Hepatocyte (in vitro differentiated cells): ENCODE results near the gene B3GNT9. TPM values are rescaled to one million over a fixed set of nuclear protein-coding genes. Genes with fewer than 3 reads are reported as not detected.
A peak's percentile ranks its signal among the peaks of the same experiment; 100 is the strongest.

Experiments used
- DNase-seq: peaks from one replicate; pipeline ENCODE4 v3.0.0-alpha.2; 2016; ENCODE audit warnings: low spot score
- H2AFZ ChIP-seq: fragments of 200-600 bp; sonication (generic); 2 replicates; pipeline ENCODE4 v1.6.0; 2016; ENCODE audit warnings: antibody characterized with exemption, mild to moderate bottlenecking
- H3K27ac ChIP-seq: fragments of 200-600 bp; sonication (generic); 2 replicates; pipeline ENCODE4 v1.5.1; 2016; ENCODE audit warnings: mild to moderate bottlenecking
- H3K27me3 ChIP-seq: fragments of 200-600 bp; sonication (generic); 2 replicates; pipeline ENCODE4 v1.6.1; 2016
- H3K36me3 ChIP-seq: fragments of 200-600 bp; sonication (generic); replicated peaks from 2 replicates; pipeline ENCODE4 v1.5.1; 2016; ENCODE audit warnings: low read depth; ENCODE audit not compliant: insufficient read depth
- H3K4me1 ChIP-seq: fragments of 200-600 bp; sonication (generic); 2 replicates; pipeline ENCODE4 v1.5.1; 2016; ENCODE audit warnings: mild to moderate bottlenecking, moderate library complexity; ENCODE audit not compliant: insufficient read depth
- H3K4me2 ChIP-seq: fragments of 200-600 bp; sonication (generic); 2 replicates; pipeline ENCODE4 v1.6.0; 2016
- H3K4me3 ChIP-seq: fragments of 200-600 bp; sonication (generic); 2 replicates; pipeline ENCODE4 v1.5.1; 2016; ENCODE audit warnings: mild to moderate bottlenecking
- H3K79me2 ChIP-seq: fragments of 200-600 bp; sonication (generic); 2 replicates; pipeline ENCODE4 v1.6.0; 2017; ENCODE audit warnings: mild to moderate bottlenecking
- H3K9me2 ChIP-seq: fragments of 200-600 bp; sonication (generic); replicated peaks from 2 replicates; pipeline ENCODE4 v1.6.0; 2017; ENCODE audit warnings: mild to moderate bottlenecking; ENCODE audit not compliant: insufficient read depth
- H3K9me3 ChIP-seq: fragments of 200-600 bp; sonication (generic); 2 replicates; pipeline ENCODE4 v1.5.1; 2016; ENCODE audit warnings: low read depth, mild to moderate bottlenecking
- H4K20me1 ChIP-seq: fragments of 200-600 bp; sonication (generic); 2 replicates; pipeline ENCODE4 v1.6.0; 2016; ENCODE audit warnings: mild to moderate bottlenecking; ENCODE audit not compliant: insufficient read depth, poor library complexity, severe bottlenecking
- EZH2 ChIP-seq: fragments of 200-600 bp; sonication (generic); IDR thresholded peaks from 2 replicates; pipeline ENCODE4 v1.6.1; 2016; ENCODE audit warnings: antibody characterized with exemption, mild to moderate bottlenecking, borderline replicate concordance
- EZH2phosphoT487 ChIP-seq: fragments of 200-600 bp; sonication (generic); IDR thresholded peaks from one replicate; pipeline ENCODE4 v1.6.1; 2018; ENCODE audit warnings: antibody characterized with exemption, mild to moderate bottlenecking, low read depth, moderate library complexity; ENCODE audit not compliant: unreplicated experiment, severe bottlenecking
- WGBS: methylation state at CpG from one replicate; pipeline ENCODE4 v1.1.6; 2016; ENCODE audit warnings: low lambda C conversion rate; ENCODE audit errors: missing lambda C conversion rate; 5-methylcytosine and 5-hydroxymethylcytosine counted together
- polyA plus RNA-seq: library from polyadenylated mRNA; unstranded; fragments of >200 nt; fragmentation: Nextera tagmentation; extraction: Ambion mirVana; gene quantifications from 2 replicates; pipeline ENCODE4 v1.2.1, GENCODE V29; 2016
- total RNA-seq: library from RNA; depleted of rRNA; stranded (reverse); fragments of >200 nt; gene quantifications from 2 replicates; pipeline ENCODE4 v1.2.3, GENCODE V29; 2014
- TF ChIP-seq, protein P1 (sequence below): fragments of 200-600 bp; sonication (generic); IDR thresholded peaks from 2 replicates; pipeline ENCODE4 v1.5.1; 2016; ENCODE audit warnings: antibody characterized with exemption, mild to moderate bottlenecking; ENCODE audit not compliant: poor library complexity

B3GNT9 gene
- total and polyA plus RNA-seq, 2 experiments from 2014 or later: 34.5 to 44.2 TPM

DNA sequence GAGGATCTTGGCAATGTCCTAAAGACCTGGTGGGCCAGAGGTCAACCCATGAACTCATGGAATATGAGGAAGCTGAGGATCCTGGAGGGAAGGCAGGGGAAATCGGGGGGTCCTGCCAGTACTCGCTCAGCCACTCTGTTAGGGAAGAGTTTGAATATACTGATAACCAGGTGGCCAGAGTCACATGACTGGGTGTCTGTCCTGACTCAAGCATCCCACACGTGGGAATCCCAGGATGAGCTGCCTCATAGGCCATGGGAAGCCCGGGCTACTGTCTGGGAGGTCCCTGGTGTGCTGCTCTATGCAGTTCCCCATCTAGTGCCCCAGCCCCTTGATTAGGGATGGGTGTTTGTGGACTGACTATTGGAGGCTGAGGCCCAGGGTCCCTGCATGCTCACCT lies 37.5 kb upstream of the B3GNT9 start:
- Histone ChIP-seq H3K9me3 (no peaks in the 10 kb centered on the region), H3K4me2 (no peak overlapping the region), H3K4me1 (peaks cover 13% of the 10 kb centered on the region), H3K27ac (no peak overlapping the region), H3K9me2 (no peaks in the 10 kb centered on the region), H3K4me3 (no peak overlapping the region), H3K79me2 (peaks cover 13% of the 10 kb centered on the region), H4K20me1 (no peaks in the 10 kb centered on the region), H3K36me3 (no peaks in the 10 kb centered on the region), H2AFZ (no peak overlapping the region), H3K27me3 (no peaks in the 10 kb centered on the region)
- 71% methylated on average over 4 of the region's 4 CpGs for WGBS
- no peak for DNase-seq
- TF ChIP-seq EZH2phosphoT487 (no peak), EZH2 (no peak)
- TF ChIP-seq, protein P1, sequence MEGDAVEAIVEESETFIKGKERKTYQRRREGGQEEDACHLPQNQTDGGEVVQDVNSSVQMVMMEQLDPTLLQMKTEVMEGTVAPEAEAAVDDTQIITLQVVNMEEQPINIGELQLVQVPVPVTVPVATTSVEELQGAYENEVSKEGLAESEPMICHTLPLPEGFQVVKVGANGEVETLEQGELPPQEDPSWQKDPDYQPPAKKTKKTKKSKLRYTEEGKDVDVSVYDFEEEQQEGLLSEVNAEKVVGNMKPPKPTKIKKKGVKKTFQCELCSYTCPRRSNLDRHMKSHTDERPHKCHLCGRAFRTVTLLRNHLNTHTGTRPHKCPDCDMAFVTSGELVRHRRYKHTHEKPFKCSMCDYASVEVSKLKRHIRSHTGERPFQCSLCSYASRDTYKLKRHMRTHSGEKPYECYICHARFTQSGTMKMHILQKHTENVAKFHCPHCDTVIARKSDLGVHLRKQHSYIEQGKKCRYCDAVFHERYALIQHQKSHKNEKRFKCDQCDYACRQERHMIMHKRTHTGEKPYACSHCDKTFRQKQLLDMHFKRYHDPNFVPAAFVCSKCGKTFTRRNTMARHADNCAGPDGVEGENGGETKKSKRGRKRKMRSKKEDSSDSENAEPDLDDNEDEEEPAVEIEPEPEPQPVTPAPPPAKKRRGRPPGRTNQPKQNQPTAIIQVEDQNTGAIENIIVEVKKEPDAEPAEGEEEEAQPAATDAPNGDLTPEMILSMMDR: no peak

DNA sequence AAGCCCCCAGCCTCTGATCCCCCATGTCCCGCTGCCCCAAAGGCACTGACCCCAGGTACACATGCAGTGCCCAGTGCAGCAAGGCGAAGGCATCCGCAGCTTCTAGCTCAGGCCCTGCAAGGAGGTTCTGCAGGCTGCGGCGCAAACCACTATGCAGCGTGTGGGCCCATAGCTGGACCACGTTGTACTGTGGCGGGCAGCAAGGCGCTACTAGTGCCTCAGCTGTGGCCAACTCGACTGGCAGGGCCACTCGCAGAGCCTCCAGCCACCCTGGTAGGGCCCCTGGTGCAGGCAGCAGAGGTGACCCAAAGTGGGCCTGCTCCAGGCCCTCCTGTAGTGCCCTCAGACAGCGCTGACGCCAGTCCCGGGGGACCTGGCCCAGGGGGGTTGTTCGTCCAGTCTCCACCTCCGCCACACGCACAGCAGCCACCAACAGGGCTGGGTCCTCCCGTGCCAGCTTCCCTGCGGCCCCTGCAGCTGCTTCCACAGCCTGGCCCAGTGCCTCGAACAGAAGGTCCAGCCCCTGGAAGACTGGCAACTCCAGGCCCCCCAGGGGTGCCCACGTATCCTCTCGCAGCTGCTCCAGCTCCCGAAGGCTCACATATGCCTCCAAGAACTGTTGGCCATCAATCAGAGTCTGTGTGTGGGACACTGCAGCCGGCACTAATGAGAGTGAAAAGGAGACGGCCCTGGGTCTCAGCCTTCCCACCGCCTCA lies 36.5 kb upstream of the B3GNT9 start:
- Histone ChIP-seq H3K4me2 (no peak overlapping the region), H3K27ac (no peak overlapping the region), H4K20me1 (no peaks in the 10 kb centered on the region), H3K27me3 (no peaks in the 10 kb centered on the region), H3K4me3 (no peak overlapping the region), H3K4me1 (peaks cover 11% of the 10 kb centered on the region), H2AFZ (no peak overlapping the region), H3K9me3 (no peaks in the 10 kb centered on the region), H3K79me2 (peaks cover 12% of the 10 kb centered on the region), H3K36me3 (no peaks in the 10 kb centered on the region), H3K9me2 (no peaks in the 10 kb centered on the region)
- DNase-seq: no peak
- 93% methylated on average over 26 of the region's 26 CpGs for WGBS
- no peak for TF ChIP-seq EZH2phosphoT487
- TF ChIP-seq, protein P1: no peak

DNA sequence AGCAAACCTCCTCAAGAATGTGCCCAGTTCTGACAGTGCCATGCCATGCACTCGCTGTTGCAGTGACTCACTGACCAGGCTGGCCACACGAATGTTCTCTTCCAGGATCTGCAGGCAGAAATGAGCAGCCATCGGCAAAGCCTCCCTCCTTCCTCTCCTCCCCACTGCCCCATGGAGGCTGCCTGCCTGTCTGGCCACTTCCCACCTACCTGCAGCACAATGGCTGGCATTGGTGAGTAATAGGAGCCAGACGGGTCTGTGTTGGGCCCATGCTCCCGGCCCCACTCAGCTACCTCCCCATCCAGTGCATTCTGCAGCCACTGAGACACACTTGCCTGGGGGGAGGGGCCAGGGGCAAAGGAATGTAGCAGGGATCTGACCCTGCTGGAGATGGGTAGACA lies 35.8 kb upstream of the B3GNT9 start:
- no peak for DNase-seq
- Histone ChIP-seq H3K36me3 (no peaks in the 10 kb centered on the region), H3K9me3 (no peaks in the 10 kb centered on the region), H4K20me1 (no peaks in the 10 kb centered on the region), H3K4me1 (peaks cover 11% of the 10 kb centered on the region), H3K27me3 (no peaks in the 10 kb centered on the region), H2AFZ (no peak overlapping the region), H3K79me2 (peaks cover 12% of the 10 kb centered on the region), H3K27ac (no peak overlapping the region), H3K4me3 (no peak overlapping the region), H3K9me2 (no peaks in the 10 kb centered on the region), H3K4me2 (no peak overlapping the region)
- 33% methylated on average over 5 of the region's 5 CpGs for WGBS
- TF ChIP-seq EZH2 (no peak), EZH2phosphoT487 (no peak)
- TF ChIP-seq, protein P1: no peak

DNA sequence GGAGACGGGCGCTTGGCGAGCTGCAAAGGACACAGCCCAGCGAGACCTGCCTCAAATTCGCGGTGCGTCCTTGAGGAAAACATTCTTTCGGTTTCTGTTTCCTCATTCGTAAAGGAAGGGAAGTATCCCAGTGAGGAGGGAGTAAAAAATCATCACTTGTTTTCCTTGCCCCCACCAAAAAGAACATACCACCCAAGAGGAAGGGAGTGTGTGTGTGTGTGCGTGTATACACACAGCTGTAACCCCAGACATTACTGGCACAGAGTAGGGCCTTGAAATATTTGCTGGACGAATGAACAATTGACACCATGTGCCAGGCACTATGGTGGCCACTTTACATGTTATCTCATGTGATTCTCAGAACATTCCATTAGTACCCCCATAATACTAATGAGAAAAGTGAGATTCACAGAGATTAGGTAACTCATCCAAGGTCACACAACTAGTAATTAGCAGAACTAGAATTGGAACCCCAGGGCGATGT lies 34.9 kb upstream of the B3GNT9 start:
- no peaks in the 10 kb centered on the region for H3K36me3 ChIP-seq
- H3K27me3 ChIP-seq: no peaks in the 10 kb centered on the region
- H3K27ac ChIP-seq: no peak overlapping the region
- TF ChIP-seq EZH2phosphoT487: no peak
- TF ChIP-seq, protein P1: no peak
- no peak for TF ChIP-seq EZH2
- no peaks in the 10 kb centered on the region for H4K20me1 ChIP-seq
- H3K4me2 ChIP-seq: peak overlapping the region; percentile 87
- H2AFZ ChIP-seq: no peak overlapping the region
- H3K9me2 ChIP-seq: no peaks in the 10 kb centered on the region
- H3K9me3 ChIP-seq: no peaks in the 10 kb centered on the region
- peaks cover 12% of the 10 kb centered on the region for H3K79me2 ChIP-seq
- H3K4me1 ChIP-seq: peaks cover 11% of the 10 kb centered on the region
- DNase-seq: no peak
- WGBS: 16% methylated on average over 12 of the region's 12 CpGs
- no peak overlapping the region for H3K4me3 ChIP-seq
